DOHH2 (cell line): ENCODE measurements around the gene USP19.

ENCODE experiments used
- H3F3A ChIP-seq: fragments of 200-600 bp; sonication (generic), shearing (Covaris generic); 2 replicates; pipeline ENCODE4 v1.6.0; 2016; ENCODE audit warnings: antibody characterized with exemption, mild to moderate bottlenecking; ENCODE audit not compliant: control insufficient read depth, insufficient read depth
- H3K27ac ChIP-seq: fragments of 200-600 bp; sonication (generic); 2 replicates; pipeline ENCODE4 v1.5.1; 2014; ENCODE audit warnings: low read depth, mild to moderate bottlenecking, low read length, moderate library complexity
- H3K27me3 ChIP-seq: fragments of 200-600 bp; sonication (generic); 2 replicates; pipeline ENCODE4 v1.6.1; 2014; ENCODE audit warnings: mild to moderate bottlenecking, low read length, mixed read lengths; ENCODE audit not compliant: control insufficient read depth
- H3K36me3 ChIP-seq: fragments of 200-600 bp; sonication (generic); 2 replicates; pipeline ENCODE4 v1.6.1; 2014; ENCODE audit warnings: mild to moderate bottlenecking, low read length, moderate library complexity, mixed read lengths; ENCODE audit not compliant: control insufficient read depth
- H3K4me1 ChIP-seq: fragments of 200-600 bp; sonication (generic); 2 replicates; pipeline ENCODE4 v1.6.1; 2014; ENCODE audit warnings: mild to moderate bottlenecking, low read length, mixed read lengths; ENCODE audit not compliant: control insufficient read depth
- H3K4me2 ChIP-seq: fragments of 200-600 bp; sonication (generic); 2 replicates; pipeline ENCODE4 v1.6.0; 2014; ENCODE audit warnings: mild to moderate bottlenecking, low read length, moderate library complexity
- H3K4me3 ChIP-seq: fragments of 200-600 bp; sonication (generic); 2 replicates; pipeline ENCODE4 v1.5.1; 2014; ENCODE audit warnings: mild to moderate bottlenecking, low read length, mixed read lengths
- H3K79me2 ChIP-seq: fragments of 200-600 bp; sonication (generic); 2 replicates; pipeline ENCODE4 v1.6.1; 2014; ENCODE audit warnings: mild to moderate bottlenecking, low read length, mixed read lengths; ENCODE audit not compliant: control insufficient read depth
- H3K9me2 ChIP-seq: fragments of 200-600 bp; sonication (generic); replicated peaks from 2 replicates; pipeline ENCODE4 v1.6.1; 2014; ENCODE audit warnings: mild to moderate bottlenecking, low read length, mixed read lengths; ENCODE audit not compliant: control insufficient read depth
- H3K9me3 ChIP-seq: fragments of 200-600 bp; sonication (generic); 2 replicates; pipeline ENCODE4 v1.6.1; 2014; ENCODE audit warnings: antibody characterized with exemption, low read length, mixed read lengths; ENCODE audit not compliant: control insufficient read depth, insufficient read depth
- H4K20me1 ChIP-seq: fragments of 200-600 bp; sonication (generic); 2 replicates; pipeline ENCODE4 v1.6.0; 2014; ENCODE audit warnings: low read depth, mild to moderate bottlenecking, antibody characterized with exemption, low read length, moderate library complexity; ENCODE audit not compliant: control insufficient read depth, insufficient read depth
- CTCF ChIP-seq: fragments of 200-600 bp; sonication (generic); IDR thresholded peaks from one replicate; pipeline ENCODE4 v1.5.1; 2014; ENCODE audit warnings: antibody characterized with exemption, mild to moderate bottlenecking, low read depth, low read length; ENCODE audit not compliant: poor library complexity, severe bottlenecking
- EZH2phosphoT487 ChIP-seq: fragments of 200-600 bp; sonication (generic); IDR thresholded peaks from 2 replicates; pipeline ENCODE4 v1.6.1; 2017; ENCODE audit warnings: borderline replicate concordance, mild to moderate bottlenecking, antibody characterized with exemption, low read length, moderate library complexity, mixed read lengths

The USP19 gene

GRCh38 chr3:49151610-49152009 lies 31.0 kb upstream of the USP19 start:
- Histone ChIP-seq H3K4me3 (no peak overlapping the region), H3F3A (no peaks in the 10 kb centered on the region), H3K36me3 (no peaks in the 10 kb centered on the region), H3K27me3 (no peaks in the 10 kb centered on the region), H3K9me2 (no peaks in the 10 kb centered on the region), H3K9me3 (no peaks in the 10 kb centered on the region), H4K20me1 (no peaks in the 10 kb centered on the region), H3K27ac (no peak overlapping the region), H3K4me2 (no peak overlapping the region), H3K79me2 (no peaks in the 10 kb centered on the region), H3K4me1 (no peaks in the 10 kb centered on the region)
- no peak for TF ChIP-seq CTCF
- TF ChIP-seq EZH2phosphoT487: no peak

- H3F3A ChIP-seq: no peaks in the 10 kb centered on the region
- H3K4me3 ChIP-seq: no peak overlapping the region
- no peaks in the 10 kb centered on the region for H3K27me3 ChIP-seq
- TF ChIP-seq CTCF: no peak
- no peak for TF ChIP-seq EZH2phosphoT487
- no peaks in the 10 kb centered on the region for H3K79me2 ChIP-seq
- H3K27ac ChIP-seq: no peak overlapping the region
- no peaks in the 10 kb centered on the region for H3K9me2 ChIP-seq
- H3K4me1 ChIP-seq: no peaks in the 10 kb centered on the region
- H4K20me1 ChIP-seq: no peaks in the 10 kb centered on the region
- no peaks in the 10 kb centered on the region for H3K36me3 ChIP-seq
- no peaks in the 10 kb centered on the region; the same call in 1 of the 2 replicates for H3K9me3 ChIP-seq
- no peak overlapping the region for H3K4me2 ChIP-seq
These were observed 27.5 kb upstream of the USP19 start for GRCh38 chr3:49148159-49148558.

- Histone ChIP-seq H3K4me2 (no peak overlapping the region), H3F3A (no peaks in the 10 kb centered on the region), H3K9me3 (peaks cover 5% of the 10 kb centered on the region; the same call in 1 of the 2 replicates), H3K27ac (no peak overlapping the region), H3K9me2 (no peaks in the 10 kb centered on the region), H3K4me3 (no peak overlapping the region), H3K4me1 (no peaks in the 10 kb centered on the region), H3K27me3 (peaks cover 3% of the 10 kb centered on the region; the same call in 1 of the 2 replicates), H3K79me2 (no peaks in the 10 kb centered on the region), H3K36me3 (no peaks in the 10 kb centered on the region), H4K20me1 (no peaks in the 10 kb centered on the region)
- no peak for TF ChIP-seq EZH2phosphoT487
- no peak for TF ChIP-seq CTCF
These were observed 19.5 kb upstream of the USP19 start for GRCh38 chr3:49140080-49140479.
